IPS-NIHi7 (cell line): ENCODE results near the gene RAMACL.
"Not testable (repeated sequence)": the region's sequence is repeated elsewhere in the genome, so short reads cannot be mapped to it uniquely, and the experiment has no call there.

Source experiments
- DNase-seq: peaks from one replicate; pipeline ENCODE4 v3.0.0; 2012; ENCODE audit warnings: mixed read lengths; ENCODE audit errors: extremely low spot score

RAMACL gene

DNA sequence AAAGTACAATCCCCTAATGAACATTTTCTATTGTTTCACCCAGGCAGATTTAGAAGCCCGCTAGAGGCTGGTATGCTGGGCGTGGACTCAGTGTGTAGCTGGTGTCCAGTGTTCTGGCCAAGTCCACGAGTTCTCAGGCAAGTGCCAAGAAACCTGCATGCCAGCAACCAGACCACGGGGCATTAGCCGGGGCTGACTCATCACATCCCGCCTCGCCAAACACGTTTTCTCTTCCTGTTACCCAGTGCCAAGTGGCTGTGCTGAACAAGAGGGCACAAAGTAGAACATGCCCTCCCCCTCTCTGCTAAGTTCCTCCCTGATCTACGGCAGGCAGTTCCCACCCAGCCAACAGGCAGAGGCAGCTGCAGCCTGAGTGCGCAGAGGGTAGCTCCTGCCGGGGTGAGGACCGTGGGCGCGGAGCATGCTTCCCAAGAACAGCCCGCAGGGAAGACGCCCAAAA is 29.6 kb downstream of the RAMACL start:
- no peak for DNase-seq

DNA sequence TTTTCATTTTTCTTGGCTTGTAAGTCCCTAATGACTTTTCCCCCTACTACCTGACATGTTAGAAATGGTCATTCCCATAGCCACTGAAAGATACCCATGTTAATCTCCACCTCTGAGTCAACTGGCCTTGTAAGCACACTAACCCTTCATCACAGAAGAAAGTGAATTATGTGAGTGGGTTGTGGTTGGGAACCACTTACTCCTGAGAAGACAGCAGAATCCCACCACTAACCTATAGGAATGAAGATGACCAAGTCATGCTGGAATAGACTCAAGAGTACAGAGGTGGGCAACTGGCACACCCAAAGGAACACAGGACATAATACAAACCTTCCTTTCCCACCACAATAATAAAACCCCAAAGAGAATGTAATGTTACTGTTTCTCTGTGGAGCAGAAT is 30.1 kb downstream of the RAMACL start:
- no peak for DNase-seq

DNA sequence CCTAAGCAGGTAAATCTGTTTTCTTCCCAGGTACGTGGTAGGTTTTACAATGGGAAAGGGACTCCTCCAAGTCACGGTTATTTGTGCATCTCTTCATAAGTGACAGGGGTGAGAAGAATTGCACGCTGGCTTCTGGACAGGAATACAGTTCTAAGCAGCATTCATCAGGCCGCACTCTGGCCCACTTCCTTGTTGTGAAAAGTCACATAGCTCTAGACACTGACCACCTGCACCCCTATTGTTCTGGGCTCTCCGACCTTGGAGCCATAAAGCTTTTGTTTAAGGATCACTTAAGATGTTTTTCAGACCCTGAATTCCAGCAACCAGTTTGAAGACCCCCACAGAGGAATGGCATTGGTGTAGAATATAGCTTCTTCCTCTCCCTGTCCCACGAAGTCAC is 31.4 kb downstream of the RAMACL start:
- no peak for DNase-seq

DNA sequence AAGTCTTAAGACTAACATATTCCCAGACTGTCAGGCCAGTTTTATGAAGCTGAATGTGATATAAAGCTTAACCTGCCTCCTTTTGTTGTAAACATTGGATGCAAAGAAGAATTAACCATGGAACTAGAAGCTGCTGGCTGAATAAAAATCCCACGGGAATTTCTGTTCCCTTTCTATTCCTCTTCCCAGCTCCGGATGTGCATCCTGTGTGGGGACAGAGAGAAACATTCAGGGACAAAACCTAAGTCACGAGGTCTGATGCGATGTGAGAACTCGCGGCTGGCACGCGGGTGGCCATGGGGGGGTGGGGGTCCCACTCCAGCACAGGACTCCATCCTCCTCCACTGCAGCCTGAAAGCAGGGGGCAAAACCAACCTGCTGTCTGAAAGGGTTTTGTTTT is 32.2 kb downstream of the RAMACL start:
- no peak for DNase-seq

DNA sequence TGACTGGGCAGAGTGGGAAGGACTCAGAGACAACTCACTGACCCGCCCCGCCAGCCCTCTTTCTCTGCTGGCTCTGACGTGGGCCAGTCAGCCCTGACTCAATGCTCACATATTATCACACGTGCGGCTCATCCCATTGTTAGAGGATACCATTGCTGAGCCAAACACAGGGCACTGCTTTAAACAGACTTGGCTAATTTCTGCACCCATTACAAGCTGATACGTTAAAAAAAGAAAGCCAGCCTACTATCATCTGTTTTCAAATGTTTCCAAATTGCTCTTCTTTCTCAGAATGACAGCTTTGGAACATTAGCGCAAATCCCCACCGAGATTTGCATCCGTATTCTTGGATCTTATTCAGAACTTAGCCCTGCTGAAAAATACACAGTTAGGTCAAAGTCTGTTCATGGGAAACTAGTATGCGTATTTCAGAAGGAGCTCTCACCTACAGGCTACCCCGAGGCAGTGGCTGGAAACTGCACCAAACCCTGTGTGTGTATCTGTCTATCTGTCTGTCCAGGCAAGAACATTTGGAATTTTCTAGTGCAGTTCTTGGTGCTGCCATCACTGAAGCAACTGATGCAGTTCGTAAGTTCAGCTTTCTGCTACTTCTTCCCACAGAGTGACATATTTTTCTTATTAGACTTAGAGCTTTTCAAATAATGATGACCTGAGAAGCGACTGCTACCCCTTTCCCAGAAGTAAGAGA is 32.8 kb downstream of the RAMACL start:
- no peak for DNase-seq

DNA sequence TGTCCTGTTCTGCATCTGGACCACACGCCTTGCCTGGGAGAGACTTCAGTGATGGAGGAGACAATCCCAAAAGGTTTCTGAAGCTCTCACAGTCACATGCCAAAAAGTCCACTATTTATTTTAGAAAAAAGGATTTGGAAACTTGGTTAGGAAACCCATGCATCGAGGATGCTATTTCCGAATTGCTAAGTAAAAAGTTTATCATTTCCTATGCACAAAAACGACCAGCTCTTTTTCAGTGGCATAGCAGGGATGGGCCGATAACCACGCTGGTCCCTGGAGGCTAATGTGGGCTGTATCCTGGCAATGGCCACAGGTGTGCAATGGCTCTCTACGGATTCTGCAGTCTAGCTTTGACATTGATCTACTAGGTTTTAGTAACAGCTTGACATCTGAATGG is 33.9 kb downstream of the RAMACL start:
- DNase-seq: no peak

DNA sequence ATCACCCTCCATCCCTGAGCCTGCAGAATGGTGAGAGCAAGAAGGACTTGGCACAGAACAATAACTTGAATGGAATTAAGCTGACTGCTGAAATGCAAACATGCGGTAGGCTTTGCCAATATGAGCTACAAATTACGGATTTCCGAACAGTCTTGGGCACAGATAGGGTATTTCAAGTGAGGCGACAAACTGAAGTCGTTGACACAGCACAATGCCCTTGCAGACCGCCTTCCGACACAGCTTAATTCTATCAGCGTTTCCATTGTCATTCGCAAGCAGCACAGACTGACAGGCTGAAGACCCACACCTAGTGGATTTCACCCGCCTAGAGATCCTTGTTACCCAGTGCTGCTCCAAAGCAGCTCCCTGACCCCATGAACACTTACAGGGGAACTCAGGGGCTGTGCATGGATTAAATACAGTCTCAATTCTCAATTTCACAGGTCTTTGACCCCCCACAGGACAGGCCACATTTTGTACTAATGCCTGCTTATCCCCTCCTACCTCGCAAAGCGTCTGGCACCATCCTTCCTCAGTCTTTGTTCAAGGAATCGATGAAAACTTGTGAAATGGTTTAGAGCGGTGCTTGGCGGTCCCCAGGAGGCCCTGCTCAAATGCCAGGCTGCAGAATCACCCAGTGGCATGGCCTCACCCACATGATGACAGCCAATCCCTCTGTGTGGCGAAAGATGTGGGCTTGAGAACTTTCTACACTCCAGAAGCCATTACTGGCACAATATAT is 34.6 kb downstream of the RAMACL start:
- peak; percentile 57 for DNase-seq

DNA sequence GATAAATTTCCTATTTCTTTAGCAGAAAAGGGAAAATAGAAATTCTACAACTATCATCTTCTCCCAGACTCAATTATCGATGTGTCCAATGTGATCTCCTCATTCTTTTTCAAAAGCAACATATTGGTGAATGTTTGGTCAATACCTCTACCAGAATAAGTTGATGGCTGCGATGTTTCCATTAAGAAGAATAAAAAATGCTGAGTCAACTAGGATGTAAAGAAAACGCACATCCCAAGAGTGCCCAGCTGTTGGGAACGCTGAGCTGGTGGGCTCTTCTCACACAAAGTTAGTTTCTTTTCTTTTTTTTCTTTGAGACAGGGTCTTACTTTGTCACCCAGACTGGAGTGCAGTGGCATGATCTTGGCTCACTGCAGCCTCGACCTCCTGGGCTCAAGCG is 39.8 kb downstream of the RAMACL start:
- DNase-seq: no peak

DNA sequence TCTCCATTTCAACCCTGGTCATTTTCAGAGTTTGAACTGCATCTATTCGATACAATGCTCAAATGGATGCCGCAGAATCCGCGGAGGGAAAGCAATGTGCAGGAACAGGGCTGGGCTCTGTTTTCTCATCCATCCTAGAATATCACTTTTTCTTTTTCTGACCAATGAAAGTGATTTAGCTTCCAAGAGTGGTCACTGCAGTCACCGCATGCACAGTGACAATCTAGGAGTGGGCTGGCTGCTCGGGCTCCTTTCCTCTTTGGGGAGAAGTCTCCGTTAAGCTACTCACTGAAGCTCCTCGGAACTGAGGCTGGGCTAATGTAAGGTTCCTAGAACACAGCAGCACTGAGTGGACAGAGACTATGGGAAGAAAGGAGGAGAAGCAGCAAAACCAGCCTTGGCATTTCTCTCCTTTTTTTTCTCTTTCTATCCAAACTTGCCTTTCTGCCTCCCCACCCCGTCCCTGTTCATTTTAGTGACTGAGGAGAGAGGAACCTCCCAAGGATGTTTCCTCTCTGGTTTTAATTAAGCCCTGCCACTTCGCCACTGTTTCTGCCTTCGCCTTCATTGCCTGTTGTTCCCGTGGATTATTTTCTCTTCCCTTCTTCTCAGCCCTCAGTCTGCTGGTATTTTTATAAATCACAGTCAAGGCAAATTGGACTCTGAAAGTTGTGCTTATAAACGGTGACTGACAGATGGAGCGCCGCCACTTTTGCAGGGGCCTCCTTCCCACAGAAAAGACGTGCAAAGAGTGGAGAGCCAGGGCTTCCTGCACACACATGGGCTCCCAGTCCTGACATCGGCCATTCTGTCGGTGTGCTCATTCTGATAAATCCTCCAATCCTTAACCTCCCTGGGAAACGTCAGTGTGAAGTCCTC is 41.1 kb downstream of the RAMACL start:
- DNase-seq: no peak

DNA sequence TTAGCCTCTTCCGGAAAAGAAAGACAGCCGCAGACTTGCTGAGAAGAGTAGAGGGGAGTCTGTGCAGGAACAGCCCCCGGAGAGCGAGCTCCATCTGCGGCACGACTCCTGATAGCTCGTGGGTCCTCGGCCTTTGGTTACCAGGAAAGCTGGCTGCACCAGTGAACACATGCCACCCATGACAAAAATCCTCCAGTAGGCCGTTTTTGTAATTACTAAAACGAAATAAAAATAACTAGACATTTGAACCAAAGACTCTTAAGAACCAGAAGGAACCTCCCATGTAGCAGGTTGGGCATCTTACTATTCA is 42.2 kb downstream of the RAMACL start:
- no peak for DNase-seq

DNA sequence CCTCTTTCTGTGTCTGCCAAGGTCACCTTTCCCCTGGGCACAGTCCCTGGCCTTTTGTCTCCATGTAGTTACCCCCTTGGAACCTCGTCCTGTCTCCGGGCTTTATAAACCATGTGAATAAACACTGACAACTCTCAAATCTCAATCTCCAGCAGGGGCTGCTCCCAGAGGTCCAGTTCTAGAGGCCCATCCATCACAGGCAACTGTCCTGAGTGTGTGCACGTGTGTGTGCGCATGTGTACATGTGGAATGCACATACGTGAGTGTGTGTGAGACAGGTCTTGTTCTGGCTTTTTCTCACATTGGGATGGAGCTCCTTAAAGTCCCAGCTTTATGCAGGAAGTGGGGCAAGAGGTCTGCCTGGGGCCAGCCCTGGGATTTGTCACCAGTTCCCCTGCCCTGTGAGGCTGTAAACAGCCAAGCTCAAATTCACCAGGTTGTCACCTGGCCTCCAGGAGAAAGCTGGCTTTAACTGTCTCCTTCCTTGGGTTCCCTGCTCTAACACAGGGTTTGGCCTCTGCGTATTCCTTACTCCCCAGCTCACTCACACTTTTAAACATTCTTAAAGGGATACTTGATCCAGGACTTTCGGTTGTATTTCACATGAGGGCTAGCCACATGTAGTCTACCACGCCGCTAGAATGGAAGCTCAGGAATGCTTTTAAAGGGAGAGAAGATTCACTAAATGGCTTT is 42.7 kb downstream of the RAMACL start:
- no peak for DNase-seq

DNA sequence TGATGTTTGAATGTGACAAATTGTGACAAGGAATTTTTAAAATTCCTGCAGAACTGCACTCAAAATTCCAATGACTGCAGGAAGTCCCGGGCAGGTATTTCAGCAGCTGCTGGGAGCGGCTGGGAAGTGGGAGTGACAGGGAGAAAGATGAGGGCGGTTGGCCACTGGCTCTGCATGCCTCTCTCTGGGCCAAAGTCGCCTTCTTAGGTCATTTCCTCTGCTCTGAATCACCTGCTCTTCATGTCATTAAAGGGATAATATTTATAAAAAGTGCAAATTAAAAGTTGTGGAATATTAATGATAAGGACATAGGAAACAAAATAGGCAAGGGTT is 43.9 kb downstream of the RAMACL start:
- DNase-seq: peak; percentile 77

DNA sequence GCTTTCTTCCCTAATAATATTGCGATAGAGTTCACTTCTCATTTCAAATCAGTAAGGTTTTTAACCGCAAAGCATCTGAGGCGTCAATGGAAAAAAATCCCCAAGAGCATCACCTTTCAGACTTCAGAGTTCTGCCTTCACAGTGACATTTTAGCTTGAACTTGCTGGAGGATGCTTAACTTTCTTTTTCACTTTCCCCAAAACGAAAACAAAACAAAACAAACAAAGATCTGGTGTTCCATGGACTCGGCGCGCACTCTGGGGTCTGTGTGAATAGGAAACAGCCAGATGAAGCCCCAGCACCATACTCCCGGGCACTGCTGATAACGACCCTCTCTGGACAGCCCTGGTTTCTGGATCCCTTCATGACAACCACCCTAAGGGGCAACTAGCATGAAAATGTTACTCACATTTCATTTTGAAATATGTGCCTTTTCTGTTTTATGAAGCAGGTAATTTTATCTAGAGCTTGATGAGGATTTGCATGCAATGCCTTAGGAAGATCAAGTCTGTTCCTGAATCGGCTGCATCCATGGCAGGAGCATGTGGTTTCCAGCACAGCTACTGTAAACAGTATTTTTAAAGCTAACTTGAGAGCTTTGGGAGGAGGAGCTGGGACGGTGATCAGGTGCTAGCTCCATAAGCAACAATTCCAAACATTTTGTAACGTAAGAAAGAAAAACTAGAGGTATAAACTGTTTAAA is 44.5 kb downstream of the RAMACL start:
- no peak for DNase-seq

DNA sequence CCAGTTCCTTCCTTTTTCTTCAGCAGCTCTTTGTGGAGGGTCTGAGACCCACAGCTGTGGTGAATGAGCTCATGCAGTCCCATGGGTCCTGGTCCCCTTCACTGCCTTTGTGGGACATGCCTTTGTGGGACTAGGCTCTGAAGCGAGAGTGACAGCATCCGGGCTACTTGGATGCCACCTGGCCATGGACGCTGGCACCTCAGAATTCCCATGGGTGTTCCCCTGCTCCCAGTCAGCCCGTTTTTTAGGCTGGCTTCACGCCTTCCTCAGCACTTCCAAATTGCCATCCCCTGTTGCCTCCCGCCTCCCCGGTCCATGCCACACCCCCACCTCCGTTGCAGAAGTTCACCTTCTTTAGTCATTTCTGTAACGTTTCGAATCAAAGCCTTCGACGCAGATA is 45.1 kb downstream of the RAMACL start:
- DNase-seq: no peak

DNA sequence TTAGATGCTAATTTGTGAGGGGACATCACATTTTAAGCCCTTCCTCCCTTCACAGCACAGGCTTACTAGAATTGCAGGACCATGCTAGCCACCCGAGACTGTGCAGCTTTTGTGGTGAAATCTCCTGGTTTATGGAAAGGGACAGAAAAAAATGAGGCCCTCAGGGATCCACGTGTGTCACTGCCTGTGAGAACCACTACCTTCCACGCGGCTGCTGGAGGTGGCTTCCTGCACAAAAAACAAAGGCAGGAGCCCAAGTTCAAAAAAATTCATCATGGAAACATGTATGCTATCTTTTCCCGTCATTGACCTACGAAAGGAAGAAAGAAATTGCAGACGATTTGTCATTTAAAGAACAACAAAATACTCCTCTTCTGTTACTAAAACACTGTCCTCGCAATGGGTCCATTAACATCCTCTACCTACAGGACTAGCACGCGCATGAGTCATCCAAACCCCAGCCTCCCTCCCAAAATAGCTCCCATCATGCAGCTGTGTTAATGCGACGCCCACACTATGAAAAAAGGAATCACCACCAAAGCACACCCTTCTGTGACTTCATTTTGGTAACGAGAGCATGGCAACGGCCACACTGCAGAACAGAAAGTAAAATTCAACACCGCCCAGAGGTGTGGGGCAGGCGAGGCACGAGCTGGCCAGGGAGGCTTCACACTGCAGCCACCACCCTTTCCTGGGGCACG is 45.7 kb downstream of the RAMACL start:
- DNase-seq: peak; percentile 34

DNA sequence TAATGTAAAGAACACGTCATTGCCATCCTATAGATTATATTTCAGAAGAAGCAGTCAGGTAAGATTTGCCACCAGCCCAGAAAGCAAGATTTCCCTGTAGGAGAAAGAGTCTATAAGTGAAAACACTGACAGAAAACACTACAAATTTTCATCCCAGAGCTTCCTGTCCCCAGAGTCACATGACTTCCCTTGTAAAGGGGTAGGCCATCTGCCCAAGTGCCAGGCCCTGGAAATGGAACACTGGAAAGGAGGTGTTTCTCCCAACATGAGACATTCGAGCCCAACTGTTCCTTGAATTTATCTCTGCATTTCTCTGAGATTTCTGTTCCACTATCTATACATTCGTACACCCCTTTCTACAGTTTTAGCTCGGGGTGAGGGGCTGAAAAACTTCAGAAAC is 46.9 kb downstream of the RAMACL start:
- DNase-seq: no peak

DNA sequence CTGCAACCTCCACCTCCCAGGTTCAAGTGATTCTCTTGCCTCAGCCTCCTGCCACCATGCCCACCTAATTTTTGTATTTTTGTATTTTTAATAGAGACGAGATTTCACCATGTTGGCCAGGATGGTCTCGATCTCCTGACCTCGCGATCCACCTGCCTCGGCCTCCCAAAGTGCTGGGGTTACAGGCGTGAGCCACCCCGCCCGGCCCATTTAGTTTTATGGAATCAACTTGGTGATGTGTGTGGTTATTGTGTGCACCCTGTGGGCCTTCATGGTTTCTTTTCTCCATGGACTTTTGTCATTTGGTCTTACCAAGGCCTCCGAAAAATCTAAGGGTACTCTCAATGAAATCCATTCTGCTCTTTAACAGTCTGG is 47.5 kb downstream of the RAMACL start:
- not testable (repeated sequence) for DNase-seq

DNA sequence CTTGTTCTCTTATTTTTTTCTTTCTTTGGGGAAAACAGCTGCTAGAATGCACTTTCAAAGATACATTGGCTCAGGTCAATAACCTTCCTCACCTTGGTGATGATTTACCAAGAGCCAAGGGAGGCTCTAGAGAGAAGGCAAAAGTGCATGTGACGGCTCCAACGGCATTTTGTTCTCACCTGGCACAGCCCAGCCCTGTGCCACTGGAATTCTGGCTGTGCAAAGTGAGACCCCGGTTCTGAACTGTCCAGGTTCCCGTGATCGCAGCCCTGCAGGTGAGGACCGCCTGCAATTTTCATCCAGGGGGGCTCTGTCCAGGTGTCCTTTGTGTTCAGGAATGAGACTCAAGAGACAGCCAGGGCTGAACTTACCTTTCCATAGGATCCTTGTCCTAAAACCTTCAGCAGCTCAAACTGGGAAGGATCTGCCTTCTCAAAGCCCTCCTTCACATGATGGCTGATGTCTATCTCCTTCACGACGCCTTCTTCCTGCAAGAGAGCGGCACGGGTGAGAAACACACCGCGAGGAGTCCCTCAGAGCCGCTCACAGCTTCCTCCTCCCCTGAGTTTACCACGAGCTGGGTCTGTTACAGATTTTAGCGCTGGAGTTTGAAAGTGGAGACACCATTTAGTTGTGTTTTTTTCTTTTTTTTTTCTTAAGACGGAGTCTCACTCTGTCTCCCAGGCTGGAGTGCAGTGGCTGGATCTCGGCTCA is 48.0 kb downstream of the RAMACL start:
- no peak for DNase-seq

DNA sequence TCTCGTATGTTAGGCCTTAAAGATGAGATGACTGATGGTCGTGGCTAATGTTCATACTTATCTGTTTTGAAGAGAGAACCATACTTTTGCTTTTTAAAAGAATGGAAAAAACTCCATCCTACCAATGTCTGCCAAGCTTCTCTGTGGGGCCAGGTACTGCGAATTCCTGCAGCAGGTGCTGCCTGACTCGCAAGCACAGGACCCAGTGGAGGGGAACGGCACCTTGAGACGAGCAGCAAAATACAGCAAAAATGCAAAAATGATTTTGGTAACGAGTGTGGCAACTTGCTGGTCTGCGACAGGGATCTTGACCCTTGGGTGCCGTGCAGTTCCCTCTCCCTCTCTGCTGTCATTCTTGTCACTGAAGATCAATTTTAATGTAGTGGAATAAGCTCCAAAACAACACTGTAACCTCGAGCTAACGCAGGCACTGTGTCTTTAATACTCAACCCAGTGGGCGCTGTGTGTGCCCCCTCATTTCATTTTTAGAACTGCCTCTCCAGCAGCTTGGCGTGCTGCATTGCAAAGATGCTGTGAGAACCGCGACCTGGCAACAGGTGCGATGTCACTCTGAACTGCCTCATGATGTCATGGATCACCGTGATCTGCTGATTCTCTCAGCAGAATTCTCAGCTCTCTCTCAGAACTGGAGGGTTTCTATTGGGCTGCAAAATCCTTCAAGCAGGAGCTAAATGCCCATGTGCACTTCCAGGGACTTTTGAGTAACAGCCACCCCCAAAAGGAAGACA is 51.6 kb downstream of the RAMACL start:
- DNase-seq: no peak
